Urinary bladder (tissue), 4 donors: ENCODE results near the gene CD151. TPM values are rescaled to one million over a fixed set of nuclear protein-coding genes. Genes with fewer than 3 reads are reported as not detected.

Source experiments
- DNase-seq: peaks from one replicate; pipeline ENCODE4 v3.0.0-alpha.2; 2015; ENCODE audit errors: extremely low spot score
- H3K27ac ChIP-seq: one replicate; pipeline ENCODE4 v1.5.1; 2013; ENCODE audit warnings: low read depth, mild to moderate bottlenecking, moderate library complexity
- H3K36me3 ChIP-seq: one replicate; pipeline ENCODE4 v1.6.1; 2013; ENCODE audit warnings: mild to moderate bottlenecking, moderate library complexity; ENCODE audit not compliant: insufficient read depth
- H3K4me1 ChIP-seq: one replicate; pipeline ENCODE4 v1.6.1; 2013; ENCODE audit warnings: mild to moderate bottlenecking, moderate library complexity; ENCODE audit not compliant: insufficient read depth
- H3K4me3 ChIP-seq: one replicate; pipeline ENCODE4 v1.5.1; 2013; ENCODE audit warnings: low read depth, low read length
- WGBS: extraction: QIAGEN DNeasy Blood & Tissue Kit; methylation state at CpG from one replicate; pipeline ENCODE4 v1.1.7; 2013; 5-methylcytosine and 5-hydroxymethylcytosine counted together
- polyA plus RNA-seq: library from polyadenylated mRNA; stranded (reverse); fragments of 200-250 nt; gene quantifications from one replicate; pipeline ENCODE4 v1.2.3, GENCODE V29; 2013
- total RNA-seq: library from RNA; depleted of rRNA; stranded (reverse); fragments of >200 nt; gene quantifications from one replicate; pipeline ENCODE4 v1.2.3, GENCODE V29; 2014
- donor health status: healthy with polysubstance abuse.
- donor health status: healthy.

The CD151 gene
- total and polyA plus RNA-seq, 2 donors, result 115 to 692 TPM

GRCh38 chr11:825366-826226 is 7.2 kb upstream of the CD151 start:
- Histone ChIP-seq H3K36me3 (peaks cover 5% of the 10 kb centered on the region), H3K4me3 (no peak overlapping the region), H3K27ac (peak overlapping the region; percentile 72), H3K4me1 (peaks cover 2% of the 10 kb centered on the region)
- 75% methylated on average over 12 of the region's 12 CpGs for WGBS
- no peak for DNase-seq

GRCh38 chr11:826227-826621 is 6.5 kb upstream of the CD151 start:
- DNase-seq, result no peak
- Histone ChIP-seq H3K4me1 (peaks cover 2% of the 10 kb centered on the region), H3K36me3 (peaks cover 5% of the 10 kb centered on the region), H3K27ac (peak overlapping the region; percentile 72), H3K4me3 (no peak overlapping the region)
- 78% methylated on average over 9 of the region's 9 CpGs for WGBS

GRCh38 chr11:826836-827145 is 6.0 kb upstream of the CD151 start:
- Histone ChIP-seq H3K4me1 (peaks cover 2% of the 10 kb centered on the region), H3K4me3 (peak overlapping the region; percentile 36), H3K36me3 (peaks cover 5% of the 10 kb centered on the region), H3K27ac (peak overlapping the region; percentile 76)
- 2% methylated on average over 22 of the region's 22 CpGs for WGBS
- DNase-seq, result no peak

- 9% methylated on average over 66 of the region's 66 CpGs for WGBS
- Histone ChIP-seq H3K36me3 (peaks cover 5% of the 10 kb centered on the region), H3K4me1 (peaks cover 2% of the 10 kb centered on the region), H3K4me3 (peak overlapping the region; percentile 36), H3K27ac (peak overlapping the region; percentile 76)
- no peak for DNase-seq
These were observed 5.4 kb upstream of the CD151 start for GRCh38 chr11:827146-827896.

- peak within 1 kb of the TSS; percentile 36 for H3K4me3 ChIP-seq
- H3K36me3 ChIP-seq, result peaks cover 5% of the 10 kb centered on the region
- peaks cover 2% of the 10 kb centered on the region for H3K4me1 ChIP-seq
- peak within 1 kb of the TSS; percentile 76 for H3K27ac ChIP-seq
- no peak for DNase-seq
- 69% methylated on average over 5 of the region's 5 CpGs for WGBS
These were observed 4.9 kb upstream of the CD151 start, which contains the start of gene CRACR2B for GRCh38 chr11:827897-828192. Gene CRACR2B (plus strand): TSS chr11:827919. CDS start chr11:828608, 689 bp downstream.

- H3K27ac ChIP-seq, result no peak overlapping the region
- H3K4me3 ChIP-seq, result no peak overlapping the region
- H3K36me3 ChIP-seq, result peaks cover 5% of the 10 kb centered on the region
- DNase-seq, result no peak
- H3K4me1 ChIP-seq, result peaks cover 2% of the 10 kb centered on the region
- 68% methylated on average over 21 of the region's 21 CpGs for WGBS
These were observed 4.1 kb upstream of the CD151 start for GRCh38 chr11:828506-829175.

- whole genome bisulfite sequencing, result 16% methylated on average over 40 of the region's 40 CpGs
- Histone ChIP-seq H3K4me3 (peak overlapping the region; percentile 14), H3K27ac (no peak overlapping the region), H3K36me3 (peaks cover 5% of the 10 kb centered on the region), H3K4me1 (peaks cover 2% of the 10 kb centered on the region)
- no peak for DNase-seq
These were observed 3.4 kb upstream of the CD151 start for GRCh38 chr11:829176-829846.

GRCh38 chr11:829847-830294 is 2.9 kb upstream of the CD151 start:
- H3K36me3 ChIP-seq, result peaks cover under 1% of the 10 kb centered on the region
- peaks cover 2% of the 10 kb centered on the region for H3K4me1 ChIP-seq
- DNase-seq, result no peak
- peak overlapping the region; percentile 14 for H3K4me3 ChIP-seq
- H3K27ac ChIP-seq, result no peak overlapping the region
- WGBS, result 3% methylated on average over 39 of the region's 39 CpGs

GRCh38 chr11:830295-831117 is 2.2 kb upstream of the CD151 start:
- peak overlapping the region; percentile 16 for H3K4me3 ChIP-seq
- DNase-seq, result no peak
- WGBS, result 4% methylated on average over 78 of the region's 78 CpGs
- peaks cover 2% of the 10 kb centered on the region for H3K4me1 ChIP-seq
- no peaks in the 10 kb centered on the region for H3K36me3 ChIP-seq
- no peak overlapping the region for H3K27ac ChIP-seq

- H3K4me1 ChIP-seq, result peaks cover 2% of the 10 kb centered on the region
- H3K4me3 ChIP-seq, result no peak overlapping the region
- 56% methylated on average over 31 of the region's 31 CpGs for WGBS
- H3K36me3 ChIP-seq, result no peaks in the 10 kb centered on the region
- H3K27ac ChIP-seq, result no peak overlapping the region
- no peak for DNase-seq
These were observed 1.5 kb upstream of the CD151 start for GRCh38 chr11:831118-831864.

GRCh38 chr11:831961-832528 is 707 bp upstream of the CD151 start:
- WGBS, result 72% methylated on average over 23 of the region's 23 CpGs
- Histone ChIP-seq H3K4me3 (peak overlapping the region; percentile 67), H3K4me1 (peaks cover 2% of the 10 kb centered on the region), H3K36me3 (no peaks in the 10 kb centered on the region), H3K27ac (no peak overlapping the region)
- no peak for DNase-seq
